Brain microvascular endothelial cell (primary cell): ENCODE measurements around the gene L1CAM.

ENCODE experiments used
- DNase-seq: peaks from one replicate; pipeline ENCODE4 v3.0.0-alpha.2; 2020
- H3K27ac ChIP-seq: fragments of 250-450 bp; sonication (Bioruptor Pico); 2 replicates; pipeline ENCODE4 v1.5.1; 2020; ENCODE audit warnings: mild to moderate bottlenecking, moderate library complexity
- H3K27me3 ChIP-seq: fragments of 250-450 bp; sonication (Bioruptor Pico); replicated peaks from 2 replicates; pipeline ENCODE4 v1.5.1; 2020; ENCODE audit warnings: mild to moderate bottlenecking
- H3K36me3 ChIP-seq: fragments of 250-450 bp; sonication (Bioruptor Pico); replicated peaks from 2 replicates; pipeline ENCODE4 v1.5.1; 2020; ENCODE audit warnings: mild to moderate bottlenecking
- H3K4me3 ChIP-seq: 2 replicates; pipeline ENCODE4 v1.5.1; 2011; ENCODE audit warnings: low read depth, mild to moderate bottlenecking, control low read depth, low read length, moderate library complexity
- CTCF ChIP-seq: IDR thresholded peaks from 2 replicates; pipeline ENCODE4 v1.5.1; 2011; ENCODE audit warnings: low read depth, mild to moderate bottlenecking, moderate library complexity, low read length, control low read depth, inconsistent platforms; ENCODE audit errors: missing control alignments
- in situ Hi-C: cut with HindIII; loops from 2 replicates; pipeline ENCODE4 v1.10.0; 2017; ENCODE audit warnings: low sequenced_read_pairs, low pct_ligation_motif_present

L1CAM gene

GRCh38 chrX:153885968-153886903 is at the start of gene L1CAM:
TSS of gene L1CAM (minus strand) at chrX:153886173. CDS start at chrX:153875836, 10,337 bp downstream.
- in situ Hi-C loops: no loop called here
- Histone ChIP-seq H3K27me3 (peaks cover 12% of the 10 kb centered on the region), H3K27ac (no peak within 1 kb of the TSS), H3K4me3 (no peak within 1 kb of the TSS), H3K36me3 (no peaks in the 10 kb centered on the region)
- TF ChIP-seq CTCF: no peak
- DNase-seq: no peak

GRCh38 chrX:153935326-153935851 is 49.4 kb upstream of the L1CAM start:
- Histone ChIP-seq H3K36me3 (peaks cover 10% of the 10 kb centered on the region), H3K27me3 (no peaks in the 10 kb centered on the region), H3K4me3 (peak overlapping the region; percentile 40), H3K27ac (no peak overlapping the region)
- DNase-seq: no peak
- no peak for TF ChIP-seq CTCF
- in situ Hi-C loops: no loop called here

GRCh38 chrX:153934762-153935325 is 48.9 kb upstream of the L1CAM start, which contains the start of gene NAA10:
TSS of gene NAA10 (minus strand) at chrX:153935037. CDS start at chrX:153934904, 133 bp downstream.
- no peaks in the 10 kb centered on the region for H3K27me3 ChIP-seq
- H3K4me3 ChIP-seq: peak within 1 kb of the TSS; percentile 73
- no peak for TF ChIP-seq CTCF
- H3K27ac ChIP-seq: peak within 1 kb of the TSS; percentile 47
- no peak for DNase-seq
- H3K36me3 ChIP-seq: peaks cover 10% of the 10 kb centered on the region
- in situ Hi-C loops: no loop called here

GRCh38 chrX:153934148-153934761 is 48.3 kb upstream of the L1CAM start:
- TF ChIP-seq CTCF: no peak
- Histone ChIP-seq H3K27me3 (no peaks in the 10 kb centered on the region), H3K27ac (peak overlapping the region; percentile 47), H3K4me3 (peak overlapping the region; percentile 73), H3K36me3 (peaks cover 10% of the 10 kb centered on the region)
- in situ Hi-C loops: no loop called here
- no peak for DNase-seq

GRCh38 chrX:153933748-153934147 is 47.8 kb upstream of the L1CAM start:
- Histone ChIP-seq H3K4me3 (peak overlapping the region; percentile 73), H3K27me3 (no peaks in the 10 kb centered on the region), H3K36me3 (peaks cover 10% of the 10 kb centered on the region), H3K27ac (no peak overlapping the region)
- in situ Hi-C loops: no loop called here
- no peak for TF ChIP-seq CTCF
- DNase-seq: peak; percentile 38
